ENCODE data around the gene HARS1.
"Not testable (repeated sequence)": the region's sequence is repeated elsewhere in the genome, so short reads cannot be mapped to it uniquely, and the experiment has no call there.

The HARS1 gene

DNA sequence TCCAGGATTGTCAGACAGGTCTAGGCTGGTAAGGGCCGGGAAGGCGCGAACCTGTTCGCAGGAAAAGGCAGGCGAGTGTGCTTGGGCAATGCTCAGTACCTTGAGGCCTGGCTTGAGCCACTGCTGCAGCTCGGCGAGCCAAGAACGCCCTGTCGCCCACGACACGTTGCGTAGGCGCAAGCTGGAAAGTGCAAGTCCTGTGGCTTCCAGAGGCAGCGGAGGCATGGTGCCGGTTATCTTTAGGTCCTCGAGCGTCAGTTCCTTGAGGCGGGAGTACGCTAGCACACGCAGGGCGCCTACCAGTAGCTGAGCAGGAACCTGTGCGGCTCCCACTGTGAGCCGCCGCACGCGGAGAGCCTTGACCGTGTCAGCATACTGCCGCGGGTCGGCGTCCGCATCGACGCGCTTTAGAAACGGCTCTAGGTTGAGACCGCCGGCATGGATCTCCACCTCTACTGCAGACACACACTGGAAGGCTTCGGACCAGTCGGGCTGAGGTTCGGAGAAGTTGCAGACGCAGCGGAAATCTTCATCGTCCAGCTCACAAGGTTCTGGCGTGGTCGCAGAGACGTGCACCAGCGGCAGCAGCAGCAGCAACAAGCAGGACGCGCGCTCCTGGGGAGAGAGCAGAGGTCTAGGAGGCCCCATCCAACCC is 58.7 kb downstream of the HARS1 start:
- no peak for DNase-seq

DNA sequence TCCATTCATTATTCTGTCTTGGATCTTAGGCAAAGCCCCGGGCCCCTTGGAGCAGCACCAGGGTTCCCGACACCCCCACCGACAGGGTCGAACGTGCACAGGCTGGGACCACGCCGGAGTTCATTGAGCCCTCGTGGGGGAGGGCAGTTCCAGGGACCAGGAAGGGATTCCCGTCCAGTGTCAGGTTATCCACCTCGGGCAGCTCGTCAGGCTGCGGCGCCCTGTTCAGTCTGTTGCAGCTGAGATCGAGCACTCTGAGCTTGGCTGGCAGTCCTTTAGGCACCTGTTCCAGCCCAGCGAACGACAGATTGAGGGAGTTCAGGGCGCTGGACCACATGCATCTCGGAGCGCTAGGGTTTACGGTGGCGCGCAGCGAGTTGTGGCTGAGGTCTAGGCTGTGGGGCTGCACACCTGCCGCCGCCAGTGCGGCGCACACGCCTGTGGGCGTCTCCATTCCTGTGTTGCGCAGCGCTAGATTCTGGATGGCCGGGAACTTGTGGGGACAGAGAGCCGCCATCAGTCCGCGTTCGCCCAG is 59.3 kb downstream of the HARS1 start:
- no peak for DNase-seq

DNA sequence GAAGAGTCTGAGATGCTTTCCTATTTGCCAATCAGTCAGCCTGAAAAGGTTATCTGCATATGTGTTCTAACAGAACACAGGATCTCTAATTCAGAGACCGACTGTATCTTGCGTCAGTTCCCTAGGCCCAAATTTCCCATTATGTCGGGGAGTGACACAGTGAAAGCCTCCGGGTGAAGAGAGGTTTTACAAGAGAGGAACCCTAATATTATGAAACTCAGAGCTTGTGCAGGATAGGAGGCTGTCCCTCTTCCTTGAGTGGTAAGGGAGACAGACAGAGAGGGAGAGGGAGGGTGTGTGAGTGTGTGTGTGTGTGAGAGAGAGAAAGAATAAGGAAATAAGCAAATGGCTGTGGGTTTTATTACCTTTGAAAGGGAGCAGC is 60.1 kb downstream of the HARS1 start:
- no peak for DNase-seq

DNA sequence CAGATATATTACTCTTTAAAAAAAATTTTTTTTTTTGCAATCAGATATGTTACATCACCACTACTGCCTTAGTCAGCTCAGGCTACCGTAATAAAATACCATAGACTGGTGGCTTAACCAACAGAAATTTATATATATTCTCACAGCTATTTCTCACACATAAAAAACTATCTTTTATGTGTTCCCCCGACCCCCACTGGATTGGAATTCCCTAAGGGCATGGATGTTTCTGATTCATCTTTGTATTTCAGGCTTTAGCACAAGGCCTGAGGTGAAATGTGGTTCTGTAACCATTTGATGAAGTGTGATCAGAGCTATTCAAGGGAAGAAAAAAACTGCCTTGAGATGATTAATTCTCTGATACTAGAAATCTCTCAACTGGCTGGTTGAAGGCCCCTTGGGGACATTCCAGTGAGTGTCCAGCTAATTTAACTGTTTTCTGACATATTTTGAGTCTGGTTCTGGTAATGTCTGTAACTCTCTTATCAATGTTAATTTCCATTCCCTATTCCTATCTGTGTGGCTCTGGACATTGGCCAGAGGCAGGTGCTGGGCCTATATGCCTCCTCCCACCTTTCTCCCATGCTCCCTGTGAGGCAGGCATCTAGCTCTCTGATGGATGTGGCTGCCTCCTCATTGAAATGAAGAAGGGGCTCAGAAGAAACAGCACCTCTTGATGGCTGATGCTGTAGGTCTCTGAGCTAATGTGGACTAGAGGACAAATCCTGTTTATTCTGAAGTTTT is 60.7 kb downstream of the HARS1 start:
- no peak for DNase-seq

DNA sequence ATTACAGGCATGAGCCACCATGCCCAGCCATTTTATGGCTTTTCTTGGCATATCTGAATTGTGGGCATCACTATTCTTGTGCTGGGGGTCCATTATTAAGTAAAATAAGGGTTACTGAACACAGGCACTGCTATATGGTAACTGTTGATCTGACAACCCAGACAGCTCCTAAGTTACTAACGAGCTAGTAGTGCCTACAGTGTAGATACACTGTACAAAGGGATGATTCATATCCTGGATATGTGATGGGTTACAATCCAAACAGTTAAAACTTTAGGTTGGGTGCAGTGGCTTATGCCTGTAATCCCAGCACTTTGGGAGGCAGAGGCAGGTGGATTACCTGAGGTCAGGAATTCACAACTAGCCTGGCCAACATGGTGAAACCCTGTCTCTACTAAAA is 62.5 kb downstream of the HARS1 start:
- no peak for DNase-seq

DNA sequence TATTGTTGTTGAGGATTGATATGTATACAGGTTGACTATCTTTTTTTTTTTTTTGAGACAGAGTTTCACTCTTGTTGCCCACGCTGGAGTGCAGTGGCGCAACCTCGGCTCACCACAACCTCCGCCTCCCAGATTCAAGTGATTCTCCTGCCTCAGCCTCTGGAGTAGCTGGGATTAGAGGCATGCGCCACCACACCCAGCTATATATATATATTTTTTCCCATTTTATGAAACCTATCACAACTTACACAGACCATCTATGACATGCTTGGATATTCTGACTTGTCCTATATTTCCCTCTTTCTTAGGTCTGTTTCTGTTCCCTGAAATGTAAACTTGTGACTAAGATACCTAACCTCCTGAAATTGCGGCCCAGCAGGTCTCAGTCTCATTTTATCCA is 63.2 kb downstream of the HARS1 start:
- no peak for DNase-seq

DNA sequence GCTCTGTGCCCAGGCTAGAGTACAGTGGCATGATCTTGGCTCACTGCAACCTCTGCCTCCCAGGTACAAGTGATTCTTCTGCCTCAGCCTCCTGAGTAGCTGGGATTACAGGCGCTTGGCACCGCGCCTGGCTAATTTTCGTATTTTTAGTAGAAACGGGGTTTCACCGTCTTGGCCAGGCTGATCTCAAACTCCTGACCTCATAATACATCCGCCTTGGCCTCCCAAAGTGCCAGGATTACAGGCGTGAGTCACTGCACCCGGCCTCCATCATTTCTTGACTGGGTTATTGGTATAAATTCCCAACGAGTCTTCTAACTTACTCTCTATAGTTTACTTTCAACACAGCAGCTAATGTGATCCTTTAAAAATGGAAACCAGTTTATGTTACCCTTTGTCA is 66.3 kb downstream of the HARS1 start:
- DNase-seq, result not testable (repeated sequence)

Measured in NCI-H524 treated with DMSO at 0.1 percent for 48 hours (cell line).